ENCODE measurements around the gene HSD17B4. TPM values are rescaled to one million over a fixed set of nuclear protein-coding genes. Genes with fewer than 3 reads are reported as not detected.
"Not testable (repeated sequence)": the region's sequence is repeated elsewhere in the genome, so short reads cannot be mapped to it uniquely, and the experiment has no call there.

Gene HSD17B4
- total RNA-seq, 1 donor from 2014 or later = 88.1 TPM

- H3K9me3 Mint-ChIP-seq = peaks cover 33% of the 10 kb centered on the region
- no peak overlapping the region for H3K27ac Mint-ChIP-seq
- no peak for DNase-seq (ENCODE audit: low spot score)
- peaks cover 9% of the 10 kb centered on the region for H3K4me1 Mint-ChIP-seq (ENCODE audit: low read depth)
- H3K4me3 Mint-ChIP-seq (ENCODE audit: low read depth) = no peak overlapping the region
- H3K36me3 Mint-ChIP-seq (ENCODE audit: low read depth) = peaks cover 51% of the 10 kb centered on the region
- intact Hi-C loops (cut with micrococcal nuclease) = loop anchor here (5.0 kb wide), 1 partner anchor 272 kb away; no protein-coding TSS in a partner anchor
- no peaks in the 10 kb centered on the region for H3K27me3 Mint-ChIP-seq (ENCODE audit: low read depth)
Measured at GRCh38 chr5:119470105-119470763, 17.9 kb downstream of the HSD17B4 start.

- DNase-seq (ENCODE audit: low spot score) = no peak
- Mint-ChIP-seq H3K27me3 (ENCODE audit: low read depth) (no peaks in the 10 kb centered on the region), H3K36me3 (ENCODE audit: low read depth) (peaks cover 47% of the 10 kb centered on the region), H3K4me3 (ENCODE audit: low read depth) (no peak overlapping the region), H3K27ac (no peak overlapping the region), H3K4me1 (ENCODE audit: low read depth) (peaks cover 9% of the 10 kb centered on the region), H3K9me3 (peaks cover 33% of the 10 kb centered on the region)
- intact Hi-C loops (cut with micrococcal nuclease) = loop anchor here (5.0 kb wide), 1 partner anchor 271 kb away; no protein-coding TSS in a partner anchor
Measured at GRCh38 chr5:119470851-119471451, 18.7 kb downstream of the HSD17B4 start.

GRCh38 chr5:119473241-119473640 is 20.9 kb downstream of the HSD17B4 start:
- H3K4me1 Mint-ChIP-seq (ENCODE audit: low read depth) = peaks cover 5% of the 10 kb centered on the region

GRCh38 chr5:119476341-119476740 is 24.0 kb downstream of the HSD17B4 start:
- Mint-ChIP-seq H3K27me3 (ENCODE audit: low read depth) (no peaks in the 10 kb centered on the region), H3K27ac (no peak overlapping the region), H3K9me3 (no peaks in the 10 kb centered on the region), H3K36me3 (ENCODE audit: low read depth) (peaks cover 16% of the 10 kb centered on the region), H3K4me3 (ENCODE audit: low read depth) (no peak overlapping the region), H3K4me1 (ENCODE audit: low read depth) (no peaks in the 10 kb centered on the region)
- intact Hi-C loops (cut with micrococcal nuclease) = no loop called here
- DNase-seq (ENCODE audit: low spot score) = no peak

More at GRCh38 chr5:119473241-119473640, 20.9 kb downstream of the HSD17B4 start:
- intact Hi-C loops (cut with micrococcal nuclease) = loop anchor here (5.0 kb wide), 1 partner anchor 269 kb away; no protein-coding TSS in a partner anchor
- no peak overlapping the region for H3K27ac Mint-ChIP-seq
- peaks cover 14% of the 10 kb centered on the region for H3K9me3 Mint-ChIP-seq
- H3K27me3 Mint-ChIP-seq (ENCODE audit: low read depth) = no peaks in the 10 kb centered on the region
- no peak for DNase-seq (ENCODE audit: low spot score)
- H3K4me3 Mint-ChIP-seq (ENCODE audit: low read depth) = no peak overlapping the region
- H3K36me3 Mint-ChIP-seq (ENCODE audit: low read depth) = peaks cover 30% of the 10 kb centered on the region

- intact Hi-C loops (cut with micrococcal nuclease) = no loop called here
- Mint-ChIP-seq H3K27me3 (ENCODE audit: low read depth) (no peaks in the 10 kb centered on the region), H3K9me3 (no peaks in the 10 kb centered on the region), H3K4me3 (ENCODE audit: low read depth) (no peak overlapping the region), H3K27ac (no peak overlapping the region), H3K4me1 (ENCODE audit: low read depth) (no peaks in the 10 kb centered on the region), H3K36me3 (ENCODE audit: low read depth) (peaks cover 17% of the 10 kb centered on the region)
- no peak for DNase-seq (ENCODE audit: low spot score)
Measured at GRCh38 chr5:119478781-119479180, 26.5 kb downstream of the HSD17B4 start.

- H3K4me1 Mint-ChIP-seq (ENCODE audit: low read depth); H3K9me3 Mint-ChIP-seq; H3K27me3 Mint-ChIP-seq (ENCODE audit: low read depth); DNase-seq (ENCODE audit: low spot score); H3K4me3 Mint-ChIP-seq (ENCODE audit: low read depth); H3K27ac Mint-ChIP-seq; intact Hi-C loops (cut with micrococcal nuclease): not testable (repeated sequence)
- peaks cover 17% of the 10 kb centered on the region for H3K36me3 Mint-ChIP-seq (ENCODE audit: low read depth)
Measured at GRCh38 chr5:119480629-119481028, 28.3 kb downstream of the HSD17B4 start.

- Mint-ChIP-seq H3K4me3 (ENCODE audit: low read depth) (no peak overlapping the region), H3K36me3 (ENCODE audit: low read depth) (peaks cover 17% of the 10 kb centered on the region), H3K9me3 (no peaks in the 10 kb centered on the region), H3K27me3 (ENCODE audit: low read depth) (no peaks in the 10 kb centered on the region), H3K4me1 (ENCODE audit: low read depth) (no peaks in the 10 kb centered on the region), H3K27ac (no peak overlapping the region)
- intact Hi-C loops (cut with micrococcal nuclease) = no loop called here
- no peak for DNase-seq (ENCODE audit: low spot score)
Measured at GRCh38 chr5:119483155-119483554, 30.9 kb downstream of the HSD17B4 start.

GRCh38 chr5:119484884-119485283 is 32.6 kb downstream of the HSD17B4 start:
- H3K27me3 Mint-ChIP-seq (ENCODE audit: low read depth) = no peaks in the 10 kb centered on the region
- no peak overlapping the region for H3K4me3 Mint-ChIP-seq (ENCODE audit: low read depth)
- no peaks in the 10 kb centered on the region for H3K4me1 Mint-ChIP-seq (ENCODE audit: low read depth)
- intact Hi-C loops (cut with micrococcal nuclease) = no loop called here
- H3K27ac Mint-ChIP-seq = no peak overlapping the region
- H3K9me3 Mint-ChIP-seq = no peaks in the 10 kb centered on the region
- no peak for DNase-seq (ENCODE audit: low spot score)
- H3K36me3 Mint-ChIP-seq (ENCODE audit: low read depth) = peaks cover 10% of the 10 kb centered on the region

- Mint-ChIP-seq H3K4me3 (ENCODE audit: low read depth) (no peak overlapping the region), H3K27me3 (ENCODE audit: low read depth) (no peaks in the 10 kb centered on the region), H3K4me1 (ENCODE audit: low read depth) (no peaks in the 10 kb centered on the region), H3K27ac (no peak overlapping the region), H3K9me3 (peaks cover 27% of the 10 kb centered on the region), H3K36me3 (ENCODE audit: low read depth) (peaks cover 43% of the 10 kb centered on the region)
- DNase-seq (ENCODE audit: low spot score) = no peak
- intact Hi-C loops (cut with micrococcal nuclease) = no loop called here
Measured at GRCh38 chr5:119501671-119502179, 49.4 kb downstream of the HSD17B4 start.

- intact Hi-C loops (cut with micrococcal nuclease); DNase-seq (ENCODE audit: low spot score); H3K4me3 Mint-ChIP-seq (ENCODE audit: low read depth); H3K4me1 Mint-ChIP-seq (ENCODE audit: low read depth); H3K27ac Mint-ChIP-seq; H3K27me3 Mint-ChIP-seq (ENCODE audit: low read depth): not testable (repeated sequence)
- Mint-ChIP-seq H3K36me3 (ENCODE audit: low read depth) (peaks cover 44% of the 10 kb centered on the region), H3K9me3 (peaks cover 27% of the 10 kb centered on the region)
Measured at GRCh38 chr5:119503939-119504338, 51.6 kb downstream of the HSD17B4 start.

- no peaks in the 10 kb centered on the region for H3K4me1 Mint-ChIP-seq (ENCODE audit: low read depth)
- no peaks in the 10 kb centered on the region for H3K9me3 Mint-ChIP-seq
- H3K4me3 Mint-ChIP-seq (ENCODE audit: low read depth) = no peak overlapping the region
- DNase-seq (ENCODE audit: low spot score) = no peak
- H3K27me3 Mint-ChIP-seq (ENCODE audit: low read depth) = no peaks in the 10 kb centered on the region
- H3K27ac Mint-ChIP-seq = no peak overlapping the region
- intact Hi-C loops (cut with micrococcal nuclease) = no loop called here
- H3K36me3 Mint-ChIP-seq (ENCODE audit: low read depth) = peaks cover 33% of the 10 kb centered on the region
Measured at GRCh38 chr5:119512277-119512676, 60.0 kb downstream of the HSD17B4 start.

- no peak overlapping the region for H3K4me3 Mint-ChIP-seq (ENCODE audit: low read depth)
- no peaks in the 10 kb centered on the region for H3K4me1 Mint-ChIP-seq (ENCODE audit: low read depth)
- H3K9me3 Mint-ChIP-seq = no peaks in the 10 kb centered on the region
- no peak for DNase-seq (ENCODE audit: low spot score)
- no peak overlapping the region for H3K27ac Mint-ChIP-seq
- intact Hi-C loops (cut with micrococcal nuclease) = no loop called here
- peaks cover 28% of the 10 kb centered on the region for H3K36me3 Mint-ChIP-seq (ENCODE audit: low read depth)
- no peaks in the 10 kb centered on the region for H3K27me3 Mint-ChIP-seq (ENCODE audit: low read depth)
Measured at GRCh38 chr5:119515192-119515591, 62.9 kb downstream of the HSD17B4 start.

GRCh38 chr5:119517115-119517514 is 64.8 kb downstream of the HSD17B4 start:
- H3K9me3 Mint-ChIP-seq; H3K27me3 Mint-ChIP-seq (ENCODE audit: low read depth); H3K4me1 Mint-ChIP-seq (ENCODE audit: low read depth); intact Hi-C loops (cut with micrococcal nuclease); H3K27ac Mint-ChIP-seq; H3K4me3 Mint-ChIP-seq (ENCODE audit: low read depth); DNase-seq (ENCODE audit: low spot score): not testable (repeated sequence)
- peaks cover 19% of the 10 kb centered on the region for H3K36me3 Mint-ChIP-seq (ENCODE audit: low read depth)
